ENCODE measurements around the gene NUAK2. TPM values are rescaled to one million over a fixed set of nuclear protein-coding genes. Genes with fewer than 3 reads are reported as not detected.
"Not testable (repeated sequence)": the region's sequence is repeated elsewhere in the genome, so short reads cannot be mapped to it uniquely, and the experiment has no call there.

The NUAK2 gene
- total and polyA plus RNA-seq, 3 donors from 2014 or later, result 7.2 to 19.6 (median 13.4) TPM

GRCh38 chr1:205365945-205366463, 44.5 kb upstream of the NUAK2 start:
- DNase-seq, result peak; percentile 72
- Histone ChIP-seq H3K4me1 (peaks cover 51% of the 10 kb centered on the region), H3K27ac (peak overlapping the region; percentile 2 to 4), H3K27me3 (no peaks in the 10 kb centered on the region), H3K9me3 (no peaks in the 10 kb centered on the region), H3K36me3 (ENCODE audit: low read depth, missing control alignments) (no peaks in the 10 kb centered on the region), H3K4me3 (no peak overlapping the region)
- TF ChIP-seq CTCF (IDR thresholded peaks at IDR 0.05) (no peak), POLR2A (IDR thresholded peaks at IDR 0.05) (no peak)
- intact Hi-C loops (cut with DNase I; ENCODE audit: low total_unique reads), result no loop called here
- WGBS, 2 donors, result 23 to 24% methylated on average over 7 to 8 of the region's 8 CpGs

- H3K36me3 ChIP-seq (ENCODE audit: low read depth, missing control alignments); DNase-seq; H3K4me3 ChIP-seq; intact Hi-C loops (cut with DNase I; ENCODE audit: low total_unique reads); H3K9me3 ChIP-seq; H3K27me3 ChIP-seq: not testable (repeated sequence)
- peak overlapping the region in 1 of 2 donors; percentile 2 for H3K27ac ChIP-seq
- H3K4me1 ChIP-seq, result peaks cover 51% of the 10 kb centered on the region
- WGBS, 2 donors, result 83% methylated on average over 8 of the region's 8 CpGs
These were observed 43.5 kb upstream of the NUAK2 start for GRCh38 chr1:205365086-205365485.

GRCh38 chr1:205360891-205361290, 39.3 kb upstream of the NUAK2 start:
- H3K4me1 ChIP-seq, result peaks cover 56% of the 10 kb centered on the region
- no peak overlapping the region for H3K4me3 ChIP-seq
- peak overlapping the region; percentile 70 to 85 for H3K27ac ChIP-seq
- no peaks in the 10 kb centered on the region for H3K27me3 ChIP-seq
- DNase-seq, result no peak
- H3K9me3 ChIP-seq, result no peaks in the 10 kb centered on the region
- TF ChIP-seq CTCF (IDR thresholded peaks at IDR 0.05) (no peak), POLR2A (IDR thresholded peaks at IDR 0.05) (no peak)
- WGBS, 2 donors, result 47 to 55% methylated on average over 4 of the region's 4 CpGs
- intact Hi-C loops (cut with DNase I; ENCODE audit: low total_unique reads), result no loop called here
- H3K36me3 ChIP-seq (ENCODE audit: low read depth, missing control alignments), result no peaks in the 10 kb centered on the region

GRCh38 chr1:205359771-205360565, 38.4 kb upstream of the NUAK2 start:
- 38 to 47% methylated on average over 11 of the region's 11 CpGs for WGBS, 2 donors
- Histone ChIP-seq H3K27me3 (no peaks in the 10 kb centered on the region), H3K36me3 (ENCODE audit: low read depth, missing control alignments) (no peaks in the 10 kb centered on the region), H3K4me3 (no peak overlapping the region), H3K4me1 (peaks cover 51% of the 10 kb centered on the region), H3K9me3 (no peaks in the 10 kb centered on the region), H3K27ac (peak overlapping the region; percentile 70 to 85)
- peak; percentile 45 for DNase-seq
- TF ChIP-seq POLR2A (IDR thresholded peaks at IDR 0.05) (no peak), CTCF (IDR thresholded peaks at IDR 0.05) (no peak)
- intact Hi-C loops (cut with DNase I; ENCODE audit: low total_unique reads), result loop anchor here (10.0 kb wide), 1 partner anchor 75 kb away; no protein-coding TSS in a partner anchor

- no peak for DNase-seq
- intact Hi-C loops (cut with DNase I; ENCODE audit: low total_unique reads), result loop anchor here (10.0 kb wide), 1 partner anchor 76 kb away; no protein-coding TSS in a partner anchor
- Histone ChIP-seq H3K4me3 (no peak overlapping the region), H3K27ac (no peak overlapping the region), H3K9me3 (no peaks in the 10 kb centered on the region), H3K36me3 (ENCODE audit: low read depth, missing control alignments) (no peaks in the 10 kb centered on the region), H3K27me3 (no peaks in the 10 kb centered on the region), H3K4me1 (peaks cover 60% of the 10 kb centered on the region)
- TF ChIP-seq CTCF (IDR thresholded peaks at IDR 0.05), result no peak
- TF ChIP-seq POLR2A (IDR thresholded peaks at IDR 0.05), result no peak
These were observed 37.0 kb upstream of the NUAK2 start for GRCh38 chr1:205358579-205358978.
